ENCODE data around the gene DCDC2C.

Gene DCDC2C

DNA sequence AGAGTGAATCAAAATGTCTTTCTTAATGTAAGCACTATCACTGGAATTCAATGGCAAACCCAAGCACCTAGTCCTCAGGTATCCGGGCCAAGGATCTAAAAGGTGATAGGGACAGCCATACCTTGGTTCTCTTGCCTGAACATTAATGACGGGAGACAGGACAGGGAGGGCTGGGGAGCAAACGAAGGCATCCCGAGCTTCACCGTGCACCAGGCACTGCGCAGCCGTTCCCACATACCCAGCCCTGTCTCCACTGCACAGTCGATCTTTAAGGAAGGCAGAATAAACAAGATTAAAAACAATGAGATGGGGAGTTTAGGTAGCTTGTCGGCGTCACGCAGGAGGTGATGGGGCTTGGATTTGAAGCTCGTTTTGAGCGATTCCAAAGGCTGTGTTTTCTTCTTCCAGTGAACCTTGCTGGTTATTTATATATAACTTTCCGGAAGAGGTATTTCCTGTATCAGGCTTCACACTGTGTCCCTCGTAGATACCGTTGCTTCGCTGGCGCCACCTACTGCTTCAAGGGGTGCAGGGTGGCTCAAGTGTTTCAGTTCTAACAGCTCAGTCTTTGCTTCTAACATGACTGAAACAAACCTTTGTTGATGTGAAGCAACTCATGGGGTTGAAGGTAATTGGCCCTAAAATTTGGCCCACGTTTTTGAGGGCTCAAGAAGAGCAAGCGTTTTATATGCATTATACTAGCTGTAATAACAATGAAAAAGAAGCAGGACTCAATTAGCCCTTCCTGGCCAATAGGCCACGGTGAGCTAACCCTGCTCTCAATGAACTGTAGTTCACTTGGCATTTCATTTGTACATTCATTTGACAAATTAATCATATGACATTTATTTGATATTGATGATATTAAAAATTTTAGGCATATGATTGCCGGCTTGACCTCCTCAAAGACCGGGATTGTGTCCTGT is 77.4 kb downstream of the DCDC2C start:
- Histone ChIP-seq H2BK5ac (ENCODE audit: low read depth, low read length, poor library complexity, severe bottlenecking) (no peak overlapping the region), H2AK5ac (ENCODE audit: low read length, severe bottlenecking) (no peak overlapping the region), H3K4me1 (ENCODE audit: control insufficient read depth, insufficient read depth, low read depth, low read length) (peaks cover 2% of the 10 kb centered on the region), H2BK15ac (ENCODE audit: low read depth, poor library complexity, severe bottlenecking) (no peak overlapping the region), H3K23ac (ENCODE audit: low read length in 2 of 2) (no peak overlapping the region), H3K9ac (ENCODE audit: low read length) (no peak overlapping the region), H3K4me2 (ENCODE audit: low read length, poor library complexity, severe bottlenecking) (no peak overlapping the region), H3K4me3 (ENCODE audit: insufficient read depth in 1 of 2, low read depth in 1 of 2, low read length in 2 of 2) (no peak overlapping the region), H3K36me3 (ENCODE audit: control insufficient read depth in 1 of 2, insufficient read depth in 2 of 2, low read depth in 1 of 2, low read length in 2 of 2) (no peaks in the 10 kb centered on the region), H2AFZ (ENCODE audit: low read depth, low read length) (no peak overlapping the region), H4K8ac (ENCODE audit: low read length) (no peak overlapping the region), H2BK120ac (ENCODE audit: low read depth, low read length) (no peak overlapping the region), H3K14ac (ENCODE audit: low read length in 2 of 2) (no peak overlapping the region), H3K27me3 (ENCODE audit: control insufficient read depth in 1 of 2, insufficient read depth in 1 of 2, low read length in 2 of 2) (peaks cover 0 to 30% of the 10 kb centered on the region in 2 experiments), H3K79me1 (replicated peaks; ENCODE audit: low read length, poor library complexity, severe bottlenecking) (no peaks in the 10 kb centered on the region), H3K4ac (ENCODE audit: low read depth in 1 of 2, low read length in 2 of 2) (no peak overlapping the region), H3K27ac (ENCODE audit: low read length, poor library complexity, severe bottlenecking) (no peak overlapping the region), H3K18ac (ENCODE audit: low read depth in 1 of 2, low read length in 2 of 2) (no peak overlapping the region), H3K9me3 (ENCODE audit: control insufficient read depth, low read length) (no peaks in the 10 kb centered on the region), H2BK12ac (ENCODE audit: low read length in 2 of 2) (no peak overlapping the region), H4K91ac (ENCODE audit: low read length) (no peak overlapping the region)
- 56% methylated on average over 23 of the region's 23 CpGs for WGBS
- DNase-seq: peak; percentile 1

DNA sequence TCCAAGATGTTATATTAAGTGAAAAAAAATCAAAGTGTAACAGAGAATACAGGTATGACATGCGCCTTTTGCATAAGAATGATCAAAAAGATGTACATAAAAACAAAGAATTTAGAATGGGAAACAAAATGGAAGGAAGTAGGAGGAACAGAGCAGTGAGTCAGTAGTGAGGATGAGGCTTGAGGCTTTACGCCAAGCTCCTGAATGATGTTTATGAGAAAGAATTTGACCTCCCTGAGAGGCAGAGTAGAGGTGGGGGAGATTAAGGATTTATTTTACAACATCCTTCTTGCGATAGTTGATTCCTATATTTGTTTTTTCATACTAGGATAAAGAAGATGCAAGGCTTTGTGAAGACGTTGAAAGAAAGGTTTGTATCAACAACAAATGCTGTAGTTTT is 81.4 kb downstream of the DCDC2C start:
- H3K27me3 ChIP-seq (ENCODE audit: control insufficient read depth in 1 of 2, insufficient read depth in 1 of 2, low read length in 2 of 2): peaks cover 0 to 6% of the 10 kb centered on the region in 2 experiments
- H3K9ac ChIP-seq (ENCODE audit: low read length): no peak overlapping the region
- no peak overlapping the region for H3K14ac ChIP-seq (ENCODE audit: low read length in 2 of 2)
- no peaks in the 10 kb centered on the region for H3K79me1 ChIP-seq (replicated peaks; ENCODE audit: low read length, poor library complexity, severe bottlenecking)
- H2BK120ac ChIP-seq (ENCODE audit: low read depth, low read length): no peak overlapping the region
- no peak overlapping the region for H4K91ac ChIP-seq (ENCODE audit: low read length)
- WGBS: 76% methylated on average over 3 of the region's 4 CpGs
- no peak overlapping the region for H3K18ac ChIP-seq (ENCODE audit: low read depth in 1 of 2, low read length in 2 of 2)
- H2BK12ac ChIP-seq (ENCODE audit: low read length in 2 of 2): no peak overlapping the region
- no peak overlapping the region for H3K4me2 ChIP-seq (ENCODE audit: low read length, poor library complexity, severe bottlenecking)
- no peak overlapping the region for H3K23ac ChIP-seq (ENCODE audit: low read length in 2 of 2)
- no peaks in the 10 kb centered on the region for H3K9me3 ChIP-seq (ENCODE audit: control insufficient read depth, low read length)
- peaks cover 4% of the 10 kb centered on the region for H3K4me1 ChIP-seq (ENCODE audit: control insufficient read depth, insufficient read depth, low read depth, low read length)
- H3K27ac ChIP-seq (ENCODE audit: low read length, poor library complexity, severe bottlenecking): no peak overlapping the region
- no peak overlapping the region for H4K8ac ChIP-seq (ENCODE audit: low read length)
- H3K4ac ChIP-seq (ENCODE audit: low read depth in 1 of 2, low read length in 2 of 2): no peak overlapping the region
- no peaks in the 10 kb centered on the region for H3K36me3 ChIP-seq (ENCODE audit: control insufficient read depth in 1 of 2, insufficient read depth in 2 of 2, low read depth in 1 of 2, low read length in 2 of 2)
- H2BK5ac ChIP-seq (ENCODE audit: low read depth, low read length, poor library complexity, severe bottlenecking): no peak overlapping the region
- H2AK5ac ChIP-seq (ENCODE audit: low read length, severe bottlenecking): no peak overlapping the region
- no peak overlapping the region for H2BK15ac ChIP-seq (ENCODE audit: low read depth, poor library complexity, severe bottlenecking)
- H2AFZ ChIP-seq (ENCODE audit: low read depth, low read length): no peak overlapping the region
- no peak overlapping the region for H3K4me3 ChIP-seq (ENCODE audit: insufficient read depth in 1 of 2, low read depth in 1 of 2, low read length in 2 of 2)
- no peak for DNase-seq

DNA sequence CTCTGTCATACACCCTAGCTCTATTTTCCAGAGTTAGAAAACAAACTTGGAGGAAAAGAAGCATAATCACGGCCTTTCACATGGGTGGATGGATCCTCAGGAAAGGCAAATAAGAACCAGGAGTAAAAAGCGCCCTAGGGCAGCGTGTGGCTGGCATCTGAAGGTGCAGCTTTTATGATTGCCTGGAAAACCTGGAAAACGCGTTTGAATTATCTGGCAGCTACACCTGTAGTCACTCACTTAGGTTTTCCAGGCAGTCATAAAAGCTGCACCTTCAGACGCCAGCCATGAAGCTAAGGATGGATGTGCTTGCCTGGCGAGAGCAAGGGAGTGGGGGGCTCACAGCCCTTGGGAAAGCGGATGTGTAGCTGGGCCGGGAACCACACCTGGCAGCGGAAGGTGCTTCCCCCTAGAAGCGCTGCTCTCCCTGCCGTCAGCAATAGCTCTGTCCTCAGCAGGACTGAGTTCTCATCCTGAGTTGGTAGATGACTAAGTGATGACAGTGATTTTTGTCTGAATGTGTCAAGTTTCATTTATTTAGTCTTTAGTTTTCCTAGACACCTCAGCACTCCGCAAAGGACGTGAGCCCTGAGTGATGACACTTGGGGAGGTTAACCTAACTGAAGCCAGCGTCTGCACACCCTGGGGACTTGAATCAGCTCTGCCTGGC is 82.0 kb downstream of the DCDC2C start:
- Histone ChIP-seq H4K91ac (ENCODE audit: low read length) (no peak overlapping the region), H3K9ac (ENCODE audit: low read length) (no peak overlapping the region), H3K9me3 (ENCODE audit: control insufficient read depth, low read length) (no peaks in the 10 kb centered on the region), H2AK5ac (ENCODE audit: low read length, severe bottlenecking) (no peak overlapping the region), H3K36me3 (ENCODE audit: control insufficient read depth in 1 of 2, insufficient read depth in 2 of 2, low read depth in 1 of 2, low read length in 2 of 2) (no peaks in the 10 kb centered on the region), H3K27me3 (ENCODE audit: control insufficient read depth in 1 of 2, insufficient read depth in 1 of 2, low read length in 2 of 2) (peaks cover 0 to under 1% of the 10 kb centered on the region in 2 experiments), H2BK120ac (ENCODE audit: low read depth, low read length) (no peak overlapping the region), H2BK5ac (ENCODE audit: low read depth, low read length, poor library complexity, severe bottlenecking) (no peak overlapping the region), H3K14ac (ENCODE audit: low read length in 2 of 2) (no peak overlapping the region), H3K4me1 (ENCODE audit: control insufficient read depth, insufficient read depth, low read depth, low read length) (peaks cover 4% of the 10 kb centered on the region), H2BK15ac (ENCODE audit: low read depth, poor library complexity, severe bottlenecking) (no peak overlapping the region), H2AFZ (ENCODE audit: low read depth, low read length) (no peak overlapping the region), H2BK12ac (ENCODE audit: low read length in 2 of 2) (no peak overlapping the region), H3K23ac (ENCODE audit: low read length in 2 of 2) (no peak overlapping the region), H3K79me1 (replicated peaks; ENCODE audit: low read length, poor library complexity, severe bottlenecking) (no peaks in the 10 kb centered on the region), H3K4me3 (ENCODE audit: insufficient read depth in 1 of 2, low read depth in 1 of 2, low read length in 2 of 2) (no peak overlapping the region), H4K8ac (ENCODE audit: low read length) (no peak overlapping the region), H3K4ac (ENCODE audit: low read depth in 1 of 2, low read length in 2 of 2) (no peak overlapping the region), H3K27ac (ENCODE audit: low read length, poor library complexity, severe bottlenecking) (no peak overlapping the region), H3K18ac (ENCODE audit: low read depth in 1 of 2, low read length in 2 of 2) (no peak overlapping the region), H3K4me2 (ENCODE audit: low read length, poor library complexity, severe bottlenecking) (no peak overlapping the region)
- DNase-seq: no peak
- WGBS: 56% methylated on average over 15 of the region's 15 CpGs

DNA sequence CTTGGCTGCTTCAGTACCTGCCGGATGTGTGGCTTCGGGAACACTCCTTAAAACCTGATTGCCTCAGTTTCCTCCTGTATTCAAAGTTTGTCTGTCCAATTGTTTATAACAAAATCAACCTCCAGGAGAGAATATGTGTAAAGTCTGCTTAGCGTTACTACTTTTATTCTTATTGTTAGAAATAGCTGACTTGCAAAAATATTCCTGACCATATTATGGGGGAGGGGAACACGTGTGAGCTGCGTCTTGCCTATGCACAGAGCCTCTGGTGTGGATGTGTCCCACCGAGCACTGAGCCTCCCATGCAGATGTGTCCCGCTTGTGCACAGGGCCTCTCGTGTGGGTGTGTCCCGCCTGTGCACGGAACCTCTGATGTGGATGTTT is 82.5 kb downstream of the DCDC2C start:
- Histone ChIP-seq H3K27ac (ENCODE audit: low read length, poor library complexity, severe bottlenecking) (no peak overlapping the region), H3K4me1 (ENCODE audit: control insufficient read depth, insufficient read depth, low read depth, low read length) (peaks cover 4% of the 10 kb centered on the region), H3K9me3 (ENCODE audit: control insufficient read depth, low read length) (no peaks in the 10 kb centered on the region), H3K79me1 (replicated peaks; ENCODE audit: low read length, poor library complexity, severe bottlenecking) (no peaks in the 10 kb centered on the region), H2AK5ac (ENCODE audit: low read length, severe bottlenecking) (no peak overlapping the region), H3K23ac (ENCODE audit: low read length in 2 of 2) (no peak overlapping the region), H2BK15ac (ENCODE audit: low read depth, poor library complexity, severe bottlenecking) (no peak overlapping the region), H3K36me3 (ENCODE audit: control insufficient read depth in 1 of 2, insufficient read depth in 2 of 2, low read depth in 1 of 2, low read length in 2 of 2) (no peaks in the 10 kb centered on the region), H3K27me3 (ENCODE audit: control insufficient read depth in 1 of 2, insufficient read depth in 1 of 2, low read length in 2 of 2) (no peaks in the 10 kb centered on the region), H3K14ac (ENCODE audit: low read length in 2 of 2) (peak overlapping the region in 1 of 2 experiments; percentile 41), H3K4me3 (ENCODE audit: insufficient read depth in 1 of 2, low read depth in 1 of 2, low read length in 2 of 2) (no peak overlapping the region), H4K8ac (ENCODE audit: low read length) (no peak overlapping the region), H2BK120ac (ENCODE audit: low read depth, low read length) (no peak overlapping the region), H3K18ac (ENCODE audit: low read depth in 1 of 2, low read length in 2 of 2) (no peak overlapping the region), H2BK5ac (ENCODE audit: low read depth, low read length, poor library complexity, severe bottlenecking) (no peak overlapping the region), H3K4me2 (ENCODE audit: low read length, poor library complexity, severe bottlenecking) (no peak overlapping the region), H2AFZ (ENCODE audit: low read depth, low read length) (no peak overlapping the region), H3K4ac (ENCODE audit: low read depth in 1 of 2, low read length in 2 of 2) (no peak overlapping the region), H2BK12ac (ENCODE audit: low read length in 2 of 2) (no peak overlapping the region), H3K9ac (ENCODE audit: low read length) (no peak overlapping the region), H4K91ac (ENCODE audit: low read length) (no peak overlapping the region)
- DNase-seq: no peak
- 93% methylated on average over 9 of the region's 10 CpGs for WGBS

Data from mesenchymal stem cell (in vitro differentiated cells and primary cell).